M059J (cell line): Measurements from ENCODE around the gene RNF121. TPM values are rescaled to one million over a fixed set of nuclear protein-coding genes. Genes with fewer than 3 reads are reported as not detected.

Experiments used
- DNase-seq: peaks from one replicate; pipeline ENCODE4 v3.0.0-alpha.2; 2012; ENCODE audit warnings: low read depth
- total RNA-seq: library from RNA; depleted of rRNA; stranded (reverse); fragments of >200 nt; shearing (Covaris generic); gene quantifications from 2 replicates; pipeline ENCODE4 v1.2.3, GENCODE V29; 2014; rRNA removed

Gene RNF121
- total RNA-seq, 1 experiment from 2014 or later = 33.4 TPM

DNA sequence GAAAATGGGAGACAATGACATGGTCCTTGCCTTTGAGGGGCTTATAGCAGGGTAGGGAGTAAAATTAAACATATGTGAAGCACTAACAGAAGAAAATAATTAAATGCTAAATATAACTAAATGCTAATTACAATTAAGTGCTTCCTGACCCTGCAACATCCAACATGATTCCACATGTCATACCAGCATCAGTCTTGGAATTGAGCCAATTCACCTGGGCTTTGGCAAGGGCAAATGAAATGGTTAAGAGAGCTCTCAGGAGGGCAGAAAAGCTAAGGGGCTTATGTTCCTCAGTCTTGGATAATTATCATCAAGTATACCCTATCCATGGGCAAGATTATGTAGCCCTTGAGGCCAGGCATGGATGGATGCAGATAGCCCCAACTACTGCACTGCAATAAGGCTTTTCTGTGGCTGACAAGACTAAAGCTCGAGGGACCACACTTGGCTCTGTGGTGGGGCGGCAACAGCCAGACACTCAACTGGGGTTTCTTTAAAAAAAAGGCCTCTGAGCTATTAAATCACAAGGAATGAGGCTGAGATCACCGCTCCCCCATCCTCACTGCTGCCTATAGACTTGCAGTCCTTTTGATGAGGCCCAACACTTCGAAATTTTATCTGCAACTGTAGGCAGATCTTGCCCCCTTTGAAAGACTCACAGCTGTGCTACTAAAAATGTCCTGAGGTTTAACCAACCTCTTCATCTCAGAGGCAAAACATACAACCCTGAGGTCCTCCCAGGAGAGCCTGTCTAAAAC lies 108.9 kb downstream of the RNF121 start:
- no peak for DNase-seq

- no peak for DNase-seq
These were observed 109.6 kb downstream of the RNF121 start for GRCh38 chr11:72038491-72038890.

DNA sequence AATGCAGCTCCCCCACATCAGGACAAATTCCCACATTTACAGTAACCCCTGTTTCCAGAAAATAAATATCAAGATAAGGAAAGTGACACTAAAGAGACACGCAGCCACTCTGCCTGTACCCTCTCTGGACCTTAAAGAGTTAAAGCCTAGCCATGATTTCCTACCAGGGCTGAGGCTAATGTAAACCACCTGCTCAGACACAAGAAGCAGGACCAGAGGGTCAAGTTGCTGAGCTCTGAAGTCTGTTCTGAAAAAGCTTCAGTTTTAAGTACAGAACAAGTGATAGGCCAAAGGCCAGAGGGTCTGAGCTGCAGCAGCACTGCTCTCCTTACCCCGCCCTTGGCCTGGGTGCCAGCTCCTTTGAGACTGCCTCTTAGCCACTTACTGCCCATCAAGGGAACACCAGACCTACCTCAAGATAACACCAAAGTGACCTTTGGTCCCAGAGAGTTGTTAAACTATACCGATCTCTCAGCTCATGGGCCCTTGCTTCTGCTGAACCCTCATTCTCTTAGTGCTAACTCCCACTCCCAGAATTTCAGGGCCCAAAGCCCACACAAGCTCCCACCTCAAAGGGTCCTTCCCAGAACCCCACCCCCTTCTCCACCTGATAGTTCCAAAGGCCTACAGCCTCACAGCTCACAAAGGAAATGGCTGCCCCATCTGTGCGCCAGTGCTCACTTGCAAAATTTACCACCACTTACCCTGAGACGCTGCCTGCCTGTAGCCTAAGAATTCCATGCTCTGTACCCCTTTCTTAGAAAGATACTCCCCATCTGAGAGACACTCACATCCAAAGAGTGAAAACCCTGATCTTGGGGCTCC lies 110.4 kb downstream of the RNF121 start:
- no peak for DNase-seq

DNA sequence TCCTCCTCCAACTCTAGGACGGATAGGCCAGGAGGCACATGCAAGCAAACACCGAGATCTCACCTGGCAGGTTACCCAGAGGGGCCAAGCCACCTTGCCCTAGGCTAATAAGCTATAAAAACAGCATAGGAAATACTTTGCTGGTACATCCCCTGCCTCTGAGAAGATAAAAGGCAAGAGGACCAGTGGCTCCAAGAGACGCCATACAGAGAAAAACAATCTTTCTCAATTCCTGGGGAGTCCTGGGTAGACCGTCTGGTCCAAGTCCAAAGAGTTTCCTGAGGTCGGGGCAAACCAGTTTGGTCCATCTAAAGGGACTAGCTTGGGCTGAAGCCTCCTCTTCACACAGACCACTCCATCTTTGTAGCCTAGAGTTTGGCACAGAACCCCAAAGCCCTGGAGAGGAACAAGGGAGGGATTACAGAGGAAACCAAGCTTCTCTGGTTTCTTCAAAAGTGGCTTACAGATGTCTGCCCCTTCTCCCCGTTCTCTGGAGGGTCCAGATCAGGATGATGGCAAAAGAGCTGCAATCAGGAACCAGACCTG lies 111.1 kb downstream of the RNF121 start:
- DNase-seq = no peak

DNA sequence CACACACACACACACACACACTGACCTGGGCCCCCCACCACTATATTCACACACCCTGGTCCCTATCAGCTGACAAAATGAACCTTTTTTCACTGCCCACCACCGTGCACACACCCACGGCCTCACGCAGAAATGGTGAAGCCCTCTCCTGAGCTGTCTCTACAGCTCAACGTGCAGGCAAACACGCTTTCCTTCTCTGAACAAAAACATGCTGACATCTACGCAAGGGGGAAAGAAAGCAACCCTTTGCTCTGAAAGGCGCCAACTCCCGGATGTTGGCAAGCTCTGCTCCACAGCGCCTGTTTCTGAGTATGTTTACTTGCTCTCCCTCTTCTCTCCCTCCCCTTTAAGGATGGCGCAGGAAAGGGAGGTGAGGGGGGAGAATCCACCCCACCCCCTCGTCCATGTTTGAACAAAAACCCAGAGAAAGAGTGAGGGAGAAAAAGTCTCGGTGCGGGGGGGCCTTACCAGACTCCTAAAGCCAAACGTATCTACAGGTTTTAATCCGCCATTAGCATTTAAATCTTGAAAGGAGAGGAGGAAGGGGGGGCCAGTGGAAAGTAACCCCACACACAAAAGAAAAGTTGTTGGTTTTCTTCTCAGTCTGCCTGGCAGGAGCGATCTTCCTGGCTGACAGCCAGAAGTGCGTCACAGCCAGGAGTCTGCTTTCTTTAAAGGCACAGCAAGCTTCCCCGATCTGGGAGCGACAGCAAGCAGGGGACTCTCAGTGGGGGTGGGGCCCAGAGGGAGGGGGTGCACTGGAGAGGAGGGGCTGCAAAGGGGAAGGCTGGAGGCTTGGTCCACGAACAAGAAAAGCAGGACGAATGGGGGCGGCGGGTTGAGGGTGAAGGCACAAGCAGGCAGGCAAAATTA lies 111.9 kb downstream of the RNF121 start:
- DNase-seq = peak; percentile 91

GRCh38 chr11:72041364-72042063 lies 112.7 kb downstream of the RNF121 start:
- DNase-seq = peak; percentile 80

DNA sequence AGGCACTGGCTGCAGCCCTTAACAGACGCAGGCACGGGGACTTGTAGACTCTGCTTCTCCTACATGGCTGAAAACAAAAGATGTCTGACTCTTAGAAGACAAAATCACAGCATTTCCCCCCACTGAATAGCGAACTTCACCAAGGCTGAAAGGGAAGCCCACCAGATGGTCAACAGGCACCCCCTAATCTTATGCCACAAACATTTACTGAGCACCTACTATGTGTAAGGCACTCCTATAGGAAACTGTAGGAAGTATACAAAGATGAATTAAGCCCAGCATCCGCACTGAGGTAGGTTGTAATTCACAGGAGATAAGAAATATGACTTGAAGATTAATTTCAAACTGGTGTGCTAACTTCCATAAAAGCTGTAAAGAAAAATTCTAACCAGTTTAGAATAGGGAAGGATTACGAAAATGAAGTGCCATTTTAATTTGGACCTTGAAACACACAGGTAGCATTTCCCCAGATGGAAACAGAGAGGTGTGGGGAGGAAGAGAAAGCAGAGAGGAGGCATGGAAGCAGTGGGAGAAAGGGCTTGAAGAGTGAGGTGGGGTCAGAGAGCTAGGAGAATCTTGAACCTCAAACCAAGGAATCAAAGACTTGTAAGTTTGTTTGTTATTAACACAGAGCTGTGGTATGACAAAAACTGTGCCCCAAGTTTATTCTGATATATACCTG lies 113.4 kb downstream of the RNF121 start:
- no peak for DNase-seq

- DNase-seq = no peak
These were observed 117.0 kb downstream of the RNF121 start for GRCh38 chr11:72045849-72046248.

Other genes with a start within 250 kb of the RNF121 start
- gene DEFB108B, start 95.8 kb upstream of the RNF121 start, total RNA-seq = not detected in 2 replicates
- not detected in 2 replicates for gene DEFB131B, start 50.6 kb upstream of the RNF121 start, total RNA-seq
- 2.8 and 10.8 TPM in 2 replicates for gene XNDC1N, start 452 bp upstream of the RNF121 start, total RNA-seq
- gene IL18BP, start 69.9 kb downstream of the RNF121 start, total RNA-seq = 2.2 and 2.6 TPM in 2 replicates
- 126 and 138 TPM in 2 replicates for gene NUMA1, start 151.5 kb downstream of the RNF121 start, total RNA-seq
- 4.8 and 5.2 TPM in 2 replicates for gene LRRC51, start 151.8 kb downstream of the RNF121 start, total RNA-seq
- gene LAMTOR1, start 174.3 kb downstream of the RNF121 start, total RNA-seq = 114 TPM in 2 replicates
- gene TOMT, start 176.9 kb downstream of the RNF121 start, total RNA-seq = not detected in 2 replicates
- 36.3 and 40.1 TPM in 2 replicates for gene ANAPC15, start 183.6 kb downstream of the RNF121 start, total RNA-seq
- 0.17 and 1.4 TPM in 2 replicates for gene FOLR3, start 206.7 kb downstream of the RNF121 start, total RNA-seq